T-helper 17 cell (primary cell): ENCODE results near the gene MICAL2. TPM values are rescaled to one million over a fixed set of nuclear protein-coding genes. Genes with fewer than 3 reads are reported as not detected.

Source experiments
- ATAC-seq: fragments of 150-1000 bp; cut with Tn5 transposase; 2 replicates; pipeline ENCODE4 v1.10.0; 2021; ENCODE audit warnings: mild to moderate bottlenecking, moderate library complexity
- DNase-seq, 3 donors: peaks; one replicate each; pipeline versions ENCODE4 v3.0.0 to v3.0.0-alpha.2; 2020 to 2021
- H3K9me3 ChIP-seq: one replicate; pipeline ENCODE4 v1.7.0; 2013; ENCODE audit warnings: low read length, mild to moderate bottlenecking; ENCODE audit not compliant: control insufficient read depth, poor library complexity, severe bottlenecking
- H3K27ac Mint-ChIP-seq: one replicate; pipeline ENCODE4 v1.8.0; 2022; ENCODE audit warnings: mild to moderate bottlenecking, moderate library complexity, mixed read lengths
- H3K27me3 Mint-ChIP-seq: one replicate; pipeline ENCODE4 v1.8.0; 2022; ENCODE audit warnings: mixed read lengths
- H3K36me3 Mint-ChIP-seq: one replicate; pipeline ENCODE4 v1.8.0; 2022; ENCODE audit warnings: low read depth, mixed read lengths
- H3K4me1 Mint-ChIP-seq: one replicate; pipeline ENCODE4 v1.8.0; 2022; ENCODE audit warnings: mild to moderate bottlenecking, mixed read lengths
- H3K4me3 Mint-ChIP-seq: one replicate; pipeline ENCODE4 v1.8.0; 2022; ENCODE audit warnings: mild to moderate bottlenecking, moderate library complexity, mixed read lengths
- total RNA-seq, 4 donors: library from RNA in 2 of 4; stranded (reverse) in 2 of 4; gene quantifications; one replicate each; pipeline ENCODE4 v1.2.3 and lab custom pipeline; 2022 to 2026

Gene MICAL2
- total RNA-seq, 2 donors from 2014 or later, result 52.0 to 66.9 TPM

- H3K4me1 Mint-ChIP-seq, result peaks cover 21% of the 10 kb centered on the region
- no peak overlapping the region for H3K27ac Mint-ChIP-seq
- DNase-seq, result no peak
- H3K4me3 Mint-ChIP-seq, result no peak overlapping the region
- H3K27me3 Mint-ChIP-seq, result no peaks in the 10 kb centered on the region
- ATAC-seq, result no peak
- peaks cover 12% of the 10 kb centered on the region for H3K36me3 Mint-ChIP-seq
- no peaks in the 10 kb centered on the region for H3K9me3 ChIP-seq
Observed at GRCh38 chr11:12212174-12212820, 101.9 kb downstream of the MICAL2 start.

- no peak for DNase-seq
- no peaks in the 10 kb centered on the region for H3K27me3 Mint-ChIP-seq
- H3K36me3 Mint-ChIP-seq, result peaks cover 12% of the 10 kb centered on the region
- no peak overlapping the region for H3K4me3 Mint-ChIP-seq
- ATAC-seq, result no peak
- H3K4me1 Mint-ChIP-seq, result peaks cover 20% of the 10 kb centered on the region
- no peaks in the 10 kb centered on the region for H3K9me3 ChIP-seq
- H3K27ac Mint-ChIP-seq, result peak overlapping the region; percentile 70
Observed at GRCh38 chr11:12212821-12213185, 102.4 kb downstream of the MICAL2 start.

- Mint-ChIP-seq H3K4me1 (peaks cover 15% of the 10 kb centered on the region), H3K4me3 (peak overlapping the region; percentile 39), H3K36me3 (peaks cover 13% of the 10 kb centered on the region), H3K27me3 (no peaks in the 10 kb centered on the region), H3K27ac (no peak overlapping the region)
- DNase-seq, result no peak
- no peak for ATAC-seq
- H3K9me3 ChIP-seq, result no peaks in the 10 kb centered on the region
Observed at GRCh38 chr11:12213883-12214282, 103.5 kb downstream of the MICAL2 start.

GRCh38 chr11:12214751-12215150, 104.4 kb downstream of the MICAL2 start:
- Mint-ChIP-seq H3K36me3 (peaks cover 8% of the 10 kb centered on the region), H3K4me3 (no peak overlapping the region), H3K4me1 (peaks cover 13% of the 10 kb centered on the region), H3K27ac (peak overlapping the region; percentile 39), H3K27me3 (no peaks in the 10 kb centered on the region)
- ATAC-seq (no peak), DNase-seq (no peak)
- no peaks in the 10 kb centered on the region for H3K9me3 ChIP-seq

- no peaks in the 10 kb centered on the region for H3K9me3 ChIP-seq
- no peak for DNase-seq
- Mint-ChIP-seq H3K27ac (peak overlapping the region; percentile 39), H3K4me1 (peaks cover 13% of the 10 kb centered on the region), H3K27me3 (no peaks in the 10 kb centered on the region), H3K36me3 (peaks cover 8% of the 10 kb centered on the region), H3K4me3 (no peak overlapping the region)
- no peak for ATAC-seq
Observed at GRCh38 chr11:12215181-12215593, 104.8 kb downstream of the MICAL2 start.

- H3K4me3 Mint-ChIP-seq, result no peak overlapping the region
- H3K4me1 Mint-ChIP-seq, result peaks cover 16% of the 10 kb centered on the region
- ATAC-seq (no peak), DNase-seq (no peak)
- no peaks in the 10 kb centered on the region for H3K27me3 Mint-ChIP-seq
- peaks cover 8% of the 10 kb centered on the region for H3K36me3 Mint-ChIP-seq
- peak overlapping the region; percentile 32 for H3K27ac Mint-ChIP-seq
- no peaks in the 10 kb centered on the region for H3K9me3 ChIP-seq
Observed at GRCh38 chr11:12216041-12216451, 105.7 kb downstream of the MICAL2 start.

- peaks cover 11% of the 10 kb centered on the region for H3K36me3 Mint-ChIP-seq
- DNase-seq (no peak), ATAC-seq (no peak)
- H3K4me3 Mint-ChIP-seq, result no peak overlapping the region
- H3K27me3 Mint-ChIP-seq, result no peaks in the 10 kb centered on the region
- H3K27ac Mint-ChIP-seq, result no peak overlapping the region
- H3K9me3 ChIP-seq, result no peaks in the 10 kb centered on the region
- H3K4me1 Mint-ChIP-seq, result peaks cover 18% of the 10 kb centered on the region
Observed at GRCh38 chr11:12216671-12217374, 106.4 kb downstream of the MICAL2 start.

- ATAC-seq (no peak), DNase-seq (no peak)
- Mint-ChIP-seq H3K4me3 (no peak overlapping the region), H3K36me3 (peaks cover 11% of the 10 kb centered on the region), H3K27me3 (no peaks in the 10 kb centered on the region), H3K4me1 (peaks cover 23% of the 10 kb centered on the region), H3K27ac (peak overlapping the region; percentile 88)
- no peaks in the 10 kb centered on the region for H3K9me3 ChIP-seq
Observed at GRCh38 chr11:12217879-12218278, 107.5 kb downstream of the MICAL2 start.

GRCh38 chr11:12218909-12219308, 108.5 kb downstream of the MICAL2 start:
- ATAC-seq, result no peak
- no peak for DNase-seq
- no peaks in the 10 kb centered on the region for H3K9me3 ChIP-seq
- peaks cover 31% of the 10 kb centered on the region for H3K4me1 Mint-ChIP-seq
- H3K27me3 Mint-ChIP-seq, result no peaks in the 10 kb centered on the region
- peaks cover 11% of the 10 kb centered on the region for H3K36me3 Mint-ChIP-seq
- no peak overlapping the region for H3K4me3 Mint-ChIP-seq
- H3K27ac Mint-ChIP-seq, result no peak overlapping the region

GRCh38 chr11:12219757-12220156, 109.4 kb downstream of the MICAL2 start:
- H3K36me3 Mint-ChIP-seq, result peaks cover 8% of the 10 kb centered on the region
- H3K4me1 Mint-ChIP-seq, result peaks cover 38% of the 10 kb centered on the region
- ATAC-seq, result no peak
- no peaks in the 10 kb centered on the region for H3K9me3 ChIP-seq
- H3K27ac Mint-ChIP-seq, result no peak overlapping the region
- H3K27me3 Mint-ChIP-seq, result no peaks in the 10 kb centered on the region
- H3K4me3 Mint-ChIP-seq, result no peak overlapping the region
- DNase-seq, result no peak

- no peaks in the 10 kb centered on the region for H3K9me3 ChIP-seq
- Mint-ChIP-seq H3K4me3 (no peak overlapping the region), H3K36me3 (peaks cover 6% of the 10 kb centered on the region), H3K27me3 (no peaks in the 10 kb centered on the region), H3K4me1 (peaks cover 43% of the 10 kb centered on the region), H3K27ac (no peak overlapping the region)
- ATAC-seq, result no peak
- DNase-seq, result no peak
Observed at GRCh38 chr11:12220305-12220704, 109.9 kb downstream of the MICAL2 start.

GRCh38 chr11:12221051-12221535, 110.7 kb downstream of the MICAL2 start:
- ATAC-seq, result no peak
- H3K4me1 Mint-ChIP-seq, result peaks cover 43% of the 10 kb centered on the region
- no peaks in the 10 kb centered on the region for H3K27me3 Mint-ChIP-seq
- no peaks in the 10 kb centered on the region for H3K9me3 ChIP-seq
- peak overlapping the region; percentile 43 for H3K4me3 Mint-ChIP-seq
- no peak for DNase-seq
- H3K36me3 Mint-ChIP-seq, result peaks cover 8% of the 10 kb centered on the region
- peak overlapping the region; percentile 98 for H3K27ac Mint-ChIP-seq

- Mint-ChIP-seq H3K4me3 (peak overlapping the region; percentile 89), H3K36me3 (peaks cover 8% of the 10 kb centered on the region)
- ATAC-seq, result no peak
Observed at GRCh38 chr11:12222055-12222792, 111.8 kb downstream of the MICAL2 start.

More at GRCh38 chr11:12222055-12222792, 111.8 kb downstream of the MICAL2 start:
- peaks cover 43% of the 10 kb centered on the region for H3K4me1 Mint-ChIP-seq
- H3K27me3 Mint-ChIP-seq, result no peaks in the 10 kb centered on the region
- H3K9me3 ChIP-seq, result no peaks in the 10 kb centered on the region
- DNase-seq, result no peak
- H3K27ac Mint-ChIP-seq, result peak overlapping the region; percentile 98
